ENCODE measurements around the gene KARS1.

Gene KARS1

DNA sequence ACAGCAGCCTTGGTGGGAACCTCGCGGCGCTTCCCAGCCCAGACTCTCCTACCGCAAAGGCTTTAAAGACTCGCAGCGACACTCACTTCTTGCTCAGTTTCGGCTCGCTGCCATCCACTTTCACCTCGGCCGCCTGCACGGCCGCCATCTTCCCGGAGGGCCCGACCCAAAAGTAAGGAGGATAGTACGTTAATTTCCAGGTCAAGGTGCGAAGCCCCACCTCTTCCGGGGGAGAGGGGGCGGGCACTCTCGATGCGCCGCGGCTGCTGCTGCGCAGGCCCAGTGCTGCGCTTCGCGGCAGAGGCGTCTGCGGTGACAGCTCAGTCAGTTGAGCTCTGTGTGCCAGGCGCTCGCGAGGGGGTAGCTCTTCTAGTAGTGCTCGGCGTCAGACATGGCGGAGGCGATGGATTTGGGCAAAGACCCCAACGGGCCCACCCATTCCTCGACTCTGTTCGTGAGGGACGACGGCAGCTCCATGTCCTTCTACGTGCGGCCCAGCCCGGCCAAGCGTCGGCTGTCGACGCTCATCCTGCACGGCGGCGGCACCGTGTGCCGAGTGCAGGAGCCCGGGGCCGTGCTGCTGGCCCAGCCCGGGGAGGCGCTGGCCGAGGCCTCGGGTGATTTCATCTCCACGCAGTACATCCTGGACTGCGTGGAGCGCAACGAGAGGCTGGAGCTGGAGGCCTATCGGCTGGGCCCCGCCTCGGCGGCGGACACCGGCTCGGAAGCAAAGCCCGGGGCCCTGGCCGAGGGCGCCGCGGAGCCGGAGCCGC lies at the start of gene KARS1, which contains the start of gene TERF2IP:
TSS of gene KARS1 (minus strand) at position 174 of the 773 bp plus-strand sequence. CDS start at position 148, 26 bp downstream.
TSS of gene TERF2IP (plus strand) at position 282 of the 773 bp plus-strand sequence. CDS start at position 392, 110 bp downstream.
- DNase-seq: peak; percentile 95 to 96

DNA sequence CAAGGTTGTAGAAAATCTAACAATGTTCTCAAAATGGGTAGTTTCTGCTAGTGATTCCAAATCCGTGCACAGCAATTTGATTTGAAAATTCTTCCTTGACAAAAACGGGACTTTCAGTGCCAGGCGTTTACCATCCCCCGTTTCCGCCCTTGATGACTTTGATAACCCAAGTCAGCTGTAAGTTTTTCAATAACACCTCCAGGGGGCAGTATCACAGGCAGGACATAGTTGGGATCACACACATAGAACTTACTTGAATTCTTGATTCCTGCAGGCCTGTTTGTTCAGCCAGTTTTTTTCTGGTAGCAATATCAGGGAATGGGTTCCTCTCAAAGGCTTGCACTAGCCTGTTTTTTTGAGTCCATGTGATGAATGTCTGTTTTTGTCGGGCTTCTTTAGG lies 48.2 kb upstream of the KARS1 start:
- DNase-seq: no peak

DNA sequence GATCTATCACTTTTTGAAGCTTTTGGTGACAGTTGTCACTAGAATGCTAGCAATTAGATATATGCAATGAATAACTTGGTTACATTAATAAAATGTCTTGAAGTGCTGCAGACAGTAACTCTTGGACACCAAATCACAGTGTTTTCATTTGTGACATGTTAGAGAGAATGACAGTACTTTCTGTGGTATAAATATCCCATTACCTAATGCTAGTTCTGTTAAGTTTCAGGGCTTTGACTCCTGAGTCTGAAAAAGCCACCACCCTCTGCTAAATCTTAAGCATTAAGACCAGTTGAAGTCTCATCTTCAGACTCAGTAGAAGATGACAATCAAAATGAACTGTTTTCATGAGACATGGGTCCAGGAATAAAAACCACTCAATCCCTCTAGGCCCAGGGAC lies 39.9 kb upstream of the KARS1 start:
- DNase-seq: no peak

DNA sequence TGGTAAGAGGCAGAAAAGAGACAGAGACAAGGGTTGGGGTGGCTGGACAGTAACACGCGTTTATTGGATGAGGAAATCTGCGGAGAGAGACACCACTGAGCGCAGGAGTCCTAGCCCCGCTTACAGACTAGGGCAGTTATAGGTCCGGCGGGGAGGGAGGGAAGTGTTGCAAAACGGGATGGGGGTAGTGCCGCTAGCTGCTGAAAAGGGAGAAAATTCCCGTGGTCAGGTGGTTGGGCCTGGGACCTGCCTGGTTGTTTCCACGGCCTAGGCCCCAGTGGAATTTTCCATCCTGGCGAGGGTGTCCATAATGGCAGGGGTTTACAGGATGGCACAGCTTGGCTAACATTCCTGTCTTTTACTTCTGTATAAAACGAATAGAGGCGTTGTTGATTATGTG lies 34.8 kb upstream of the KARS1 start:
- no peak for DNase-seq

GRCh38 chr16:75679366-75679765 lies 31.9 kb upstream of the KARS1 start:
- no peak for DNase-seq

GRCh38 chr16:75676909-75677308 lies 29.4 kb upstream of the KARS1 start, which contains the start of gene CPHXL2:
Gene CPHXL2 (minus strand): TSS chr16:75677009. CDS start chr16:75676999, 10 bp downstream.
- no peak for DNase-seq

DNA sequence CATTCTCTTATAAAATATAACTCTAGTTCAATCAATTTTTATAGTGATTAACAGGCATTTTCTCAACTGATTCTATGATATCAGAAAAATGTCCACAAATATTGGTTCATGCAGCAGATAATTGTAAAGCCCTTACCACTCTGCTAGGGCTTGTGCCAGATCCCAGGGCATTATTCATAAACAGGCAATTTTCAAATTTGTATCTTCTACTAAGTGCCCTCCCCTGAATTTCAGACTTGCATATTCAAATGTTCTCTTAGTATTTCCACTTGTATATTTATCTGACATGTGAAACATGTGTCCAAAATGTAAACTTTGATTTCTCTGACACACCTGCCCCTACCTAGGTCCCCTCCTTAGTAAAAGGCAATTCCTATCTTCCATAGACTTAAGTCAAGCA lies 20.0 kb upstream of the KARS1 start:
- DNase-seq: no peak

DNA sequence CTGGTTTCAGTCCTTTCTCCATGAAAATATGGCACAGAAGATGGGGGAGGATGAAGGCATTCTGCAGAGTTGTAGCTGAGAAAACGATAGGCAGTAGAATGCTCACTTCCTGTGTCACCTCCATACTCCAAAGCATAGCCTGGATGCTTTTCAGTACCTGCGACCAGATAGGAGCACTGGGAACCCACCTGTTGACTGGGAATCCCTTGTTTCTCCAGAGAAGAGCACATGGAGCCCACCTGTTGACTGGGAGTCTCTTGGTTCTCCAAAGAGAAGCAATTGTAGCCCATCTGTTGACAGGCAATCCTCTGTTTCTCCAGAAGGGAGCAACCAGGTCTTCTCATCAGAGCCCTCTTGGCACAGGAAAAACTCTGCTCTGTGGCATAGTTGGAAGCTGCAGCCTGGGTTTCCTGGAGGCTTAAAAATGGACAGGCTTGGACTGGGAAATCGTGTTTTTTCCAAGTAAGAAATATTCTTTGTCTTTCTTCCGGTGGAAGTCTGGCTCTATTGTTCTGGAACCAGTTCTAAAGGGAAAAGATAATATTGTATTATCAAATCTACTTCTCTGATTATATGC lies 13.3 kb upstream of the KARS1 start:
- DNase-seq: no peak

GRCh38 chr16:75660321-75660720 lies 12.9 kb upstream of the KARS1 start:
- no peak for DNase-seq

- DNase-seq: no peak
Observed at GRCh38 chr16:75658175-75658574, 10.7 kb upstream of the KARS1 start.

DNA sequence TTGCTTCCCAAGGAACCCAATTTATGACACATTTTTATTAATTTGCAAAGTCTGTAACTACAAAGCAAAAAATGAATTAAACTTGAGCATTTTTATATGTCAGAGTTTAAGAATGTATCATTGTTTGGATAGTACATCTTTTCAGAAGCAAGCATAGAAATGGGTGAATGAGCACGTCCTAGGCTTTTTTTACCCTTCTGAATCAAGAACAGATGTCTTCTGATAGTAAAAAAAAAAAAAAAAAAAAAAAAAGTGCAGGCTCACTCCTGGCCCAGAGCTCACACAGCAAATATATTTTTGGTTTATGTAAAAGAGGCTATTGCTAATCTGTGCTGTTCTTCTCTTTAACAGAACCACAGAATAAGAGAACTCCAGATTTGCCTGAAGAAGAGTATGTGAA lies 6.5 kb upstream of the KARS1 start:
- no peak for DNase-seq

- DNase-seq: peak; percentile 85 to 87
Observed at GRCh38 chr16:75648265-75649076, 1.0 kb upstream of the KARS1 start.

GRCh38 chr16:75647112-75647491 lies 363 bp downstream of the KARS1 start:
- no peak for DNase-seq

DNA sequence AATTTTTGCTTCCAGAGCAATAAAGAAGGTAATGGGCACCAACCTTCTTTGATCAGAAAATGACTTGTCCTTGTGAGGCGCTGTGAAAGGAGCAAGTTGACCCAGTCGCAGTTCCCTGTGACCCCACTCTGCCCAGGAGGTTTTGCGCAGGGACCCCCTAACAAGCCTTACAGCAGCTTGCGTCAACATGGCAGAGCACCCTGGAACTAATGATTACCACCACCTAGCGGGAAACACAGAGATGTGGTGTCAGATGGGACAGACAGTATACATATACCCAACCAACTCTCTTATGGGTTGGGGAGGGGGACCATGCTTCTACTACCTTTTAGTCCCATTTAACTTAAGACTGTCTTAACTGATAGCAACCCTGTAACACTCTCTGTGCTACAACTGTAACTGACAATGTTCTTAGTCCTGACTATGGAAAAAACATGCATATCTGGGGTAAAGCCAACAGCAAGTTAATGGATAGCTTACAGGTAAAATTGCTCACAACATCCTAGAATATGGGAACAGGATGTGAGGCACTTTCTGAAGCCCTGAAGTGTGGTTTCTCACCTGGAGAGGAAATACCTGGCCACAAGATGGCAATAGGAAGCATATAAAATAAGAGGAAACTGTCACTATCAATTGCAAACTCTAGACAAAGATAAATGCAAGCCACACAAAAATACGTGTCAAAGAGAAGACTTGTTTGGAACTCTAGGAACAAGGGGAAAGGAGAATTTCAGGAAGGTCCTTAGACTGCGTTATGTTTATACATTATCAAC lies 3.0 kb downstream of the KARS1 start:
- DNase-seq: peak in 1 of 2 donors; percentile 48

DNA sequence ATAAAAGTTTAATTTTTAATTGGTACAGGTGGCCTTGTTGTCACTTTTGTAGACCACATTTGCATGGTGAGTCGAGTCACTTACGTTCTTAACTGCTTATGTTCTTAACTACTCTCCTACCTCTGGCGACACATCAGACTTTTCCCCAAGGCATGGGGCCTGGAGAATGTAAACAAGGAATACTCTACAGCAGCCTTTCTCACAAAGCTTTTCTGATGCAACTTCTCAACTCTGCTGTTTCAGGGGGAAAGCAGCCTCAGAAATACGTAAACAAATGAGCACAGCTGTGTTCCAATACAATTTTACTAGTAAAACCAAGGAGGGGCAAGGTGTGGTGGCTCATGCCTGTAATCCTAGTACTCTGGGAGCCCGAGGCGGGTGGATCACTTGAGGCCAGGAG lies 6.9 kb downstream of the KARS1 start:
- no peak for DNase-seq

DNA sequence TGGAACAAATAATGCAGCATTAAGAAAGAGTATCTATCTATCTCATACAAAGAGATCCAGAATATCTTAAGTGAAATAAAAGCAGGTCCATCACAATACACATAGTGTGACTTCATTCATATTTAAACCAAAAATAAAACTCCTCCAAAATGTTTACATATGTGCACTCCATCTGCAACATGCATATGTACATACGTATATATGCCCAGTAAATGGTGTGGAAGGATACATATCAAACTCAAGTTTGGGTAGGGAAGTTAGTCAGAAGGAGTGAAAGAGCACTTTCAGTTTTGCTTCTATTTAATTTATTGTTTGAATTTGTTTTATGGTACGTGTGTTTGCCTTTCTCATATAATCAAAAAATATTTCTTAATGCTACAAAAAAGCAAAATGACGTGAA lies 12.4 kb downstream of the KARS1 start:
- DNase-seq: no peak

DNA sequence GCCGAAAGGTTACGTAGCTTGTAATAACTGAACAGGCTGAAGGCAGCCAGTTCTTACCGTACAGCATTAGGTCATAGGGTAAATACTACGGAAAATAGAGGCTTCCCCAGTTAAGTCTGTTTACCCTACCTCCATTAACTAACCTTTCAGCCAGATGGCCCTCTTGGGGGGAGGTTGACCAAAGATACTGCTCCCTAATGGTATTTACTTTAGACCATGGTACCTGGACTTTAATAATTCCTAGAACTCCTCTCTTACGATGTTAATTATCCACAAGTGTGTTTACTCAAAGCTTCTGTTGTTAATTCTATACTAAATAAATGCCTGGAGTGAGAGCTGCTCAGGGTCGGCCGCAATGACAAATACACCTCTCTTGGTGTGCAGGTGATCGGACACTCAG lies 14.6 kb downstream of the KARS1 start:
- DNase-seq: no peak

- no peak for DNase-seq
Observed at GRCh38 chr16:75630052-75630451, 17.4 kb downstream of the KARS1 start.

- no peak for DNase-seq
Observed at GRCh38 chr16:75629132-75629531, 18.3 kb downstream of the KARS1 start.

- no peak for DNase-seq
Observed at GRCh38 chr16:75628351-75628750, 19.1 kb downstream of the KARS1 start.

DNA sequence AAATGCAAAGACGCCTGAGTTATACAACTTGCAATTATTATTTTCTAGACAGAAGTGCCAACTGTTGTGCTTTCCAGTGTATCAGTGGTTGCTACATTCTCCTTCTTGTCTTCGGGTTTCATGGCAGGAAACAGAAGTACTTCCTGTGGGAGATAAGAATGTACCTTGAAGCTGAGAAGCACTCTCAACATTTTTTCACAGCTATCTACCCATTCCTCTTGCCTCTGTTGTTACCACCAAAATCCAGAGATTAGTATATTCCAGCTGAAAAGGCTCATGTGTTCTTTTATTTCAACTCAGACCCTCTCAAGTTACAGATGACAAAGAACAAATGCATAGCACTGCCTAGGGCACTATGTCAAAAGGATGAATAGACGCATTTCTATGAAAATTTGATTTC lies 19.6 kb downstream of the KARS1 start:
- peak in 1 of 2 donors; percentile 38 for DNase-seq

GRCh38 chr16:75626806-75627205 lies 20.7 kb downstream of the KARS1 start:
- no peak for DNase-seq

DNA sequence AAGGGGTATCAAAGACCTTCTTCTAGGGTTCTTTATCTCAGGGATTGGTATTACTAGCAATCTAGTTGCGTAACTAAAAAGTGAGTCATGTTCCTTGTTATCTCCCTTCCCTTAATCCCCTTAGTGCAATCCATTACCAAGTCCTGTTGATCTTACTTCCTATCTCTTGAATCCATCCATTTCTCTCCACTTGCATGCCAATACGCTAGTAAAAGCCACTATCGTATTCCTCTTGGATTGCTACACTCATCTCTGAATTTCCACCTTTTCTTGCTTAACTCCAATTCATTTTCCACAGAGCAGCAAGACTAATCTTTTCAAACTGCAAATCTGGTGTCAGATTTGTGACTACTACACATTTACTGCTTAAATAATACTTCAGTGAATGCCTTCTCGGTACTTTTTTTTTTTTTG lies 22.5 kb downstream of the KARS1 start:
- no peak for DNase-seq
